Testis (tissue), 3 donors: Measurements from ENCODE around the gene STEEP1. TPM values are rescaled to one million over a fixed set of nuclear protein-coding genes. Genes with fewer than 3 reads are reported as not detected.

ENCODE experiments used
- DNase-seq: peaks from one replicate; pipeline ENCODE4 v3.0.0-alpha.2; 2019
- H3K27ac ChIP-seq, 2 donors: fragments of 200-600 bp; sonication (generic); one replicate each; pipeline ENCODE4 v1.5.1; 2019
- H3K27me3 ChIP-seq: fragments of 200-600 bp; sonication (generic); one replicate; pipeline ENCODE4 v1.5.1; 2019
- H3K36me3 ChIP-seq: fragments of 200-600 bp; sonication (generic); one replicate; pipeline ENCODE4 v1.5.1; 2017; ENCODE audit warnings: low read depth; ENCODE audit errors: missing control alignments
- H3K4me1 ChIP-seq: fragments of 200-600 bp; sonication (generic); one replicate; pipeline ENCODE4 v1.5.1; 2019
- H3K4me3 ChIP-seq, 2 donors: fragments of 200-600 bp; sonication (generic); one replicate each; pipeline ENCODE4 v1.5.1; 2017 to 2019
- H3K9me3 ChIP-seq: fragments of 200-600 bp; sonication (generic); one replicate; pipeline ENCODE4 v1.5.1; 2017
- POLR2A ChIP-seq: fragments of 450-650 bp; IDR thresholded peaks from one replicate; pipeline ENCODE4 v1.6.1; 2017; ENCODE audit warnings: antibody characterized with exemption, mild to moderate bottlenecking, moderate library complexity
- WGBS, 2 donors: methylation state at CpG; one replicate each; pipeline ENCODE4 v1.1.5; 2018; 5-methylcytosine and 5-hydroxymethylcytosine counted together
- intact Hi-C: fragments of 100-400 bp; cut with DNase I; formaldehyde crosslinking; loops from one replicate; pipeline ENCODE4 v1.15.1; 2023; ENCODE audit warnings: low total_unique reads
- polyA plus RNA-seq: library from polyadenylated mRNA; stranded (reverse); fragments of 350-450 nt; fragmentation: Illumina TruSeq; extraction: RNeasy Lipid Tissue Mini Kit (QIAGEN cat#74804); gene quantifications from one replicate; pipeline ENCODE4 v1.2.3, GENCODE V29; 2014; ENCODE audit warnings: low read depth, low replicate concordance; ENCODE audit not compliant: insufficient read depth
- total RNA-seq, 2 donors: library from RNA; depleted of rRNA; stranded (reverse); fragments of >200 nt; gene quantifications; one replicate each; pipeline ENCODE4 v1.2.3, GENCODE V29; 2016
- TF ChIP-seq, protein P1 (sequence below), 3 experiments: fragments of 450-650 bp in 2 of 3; fragments of 200-600 bp in 1 of 3; sonication (generic) in 1 of 3; IDR thresholded peaks; one replicate each; pipeline ENCODE4 v1.5.1; 2016 to 2019; ENCODE audit warnings: antibody characterized with exemption in 3 of 3, mild to moderate bottlenecking in 2 of 3, moderate library complexity in 1 of 3

The STEEP1 gene
- total and polyA plus RNA-seq, 3 donors from 2014 or later, result 24.8 to 43.4 (median 41.9) TPM

- no peaks in the 10 kb centered on the region for H3K9me3 ChIP-seq
- no peaks in the 10 kb centered on the region for H3K36me3 ChIP-seq
- TF ChIP-seq, protein P1, sequence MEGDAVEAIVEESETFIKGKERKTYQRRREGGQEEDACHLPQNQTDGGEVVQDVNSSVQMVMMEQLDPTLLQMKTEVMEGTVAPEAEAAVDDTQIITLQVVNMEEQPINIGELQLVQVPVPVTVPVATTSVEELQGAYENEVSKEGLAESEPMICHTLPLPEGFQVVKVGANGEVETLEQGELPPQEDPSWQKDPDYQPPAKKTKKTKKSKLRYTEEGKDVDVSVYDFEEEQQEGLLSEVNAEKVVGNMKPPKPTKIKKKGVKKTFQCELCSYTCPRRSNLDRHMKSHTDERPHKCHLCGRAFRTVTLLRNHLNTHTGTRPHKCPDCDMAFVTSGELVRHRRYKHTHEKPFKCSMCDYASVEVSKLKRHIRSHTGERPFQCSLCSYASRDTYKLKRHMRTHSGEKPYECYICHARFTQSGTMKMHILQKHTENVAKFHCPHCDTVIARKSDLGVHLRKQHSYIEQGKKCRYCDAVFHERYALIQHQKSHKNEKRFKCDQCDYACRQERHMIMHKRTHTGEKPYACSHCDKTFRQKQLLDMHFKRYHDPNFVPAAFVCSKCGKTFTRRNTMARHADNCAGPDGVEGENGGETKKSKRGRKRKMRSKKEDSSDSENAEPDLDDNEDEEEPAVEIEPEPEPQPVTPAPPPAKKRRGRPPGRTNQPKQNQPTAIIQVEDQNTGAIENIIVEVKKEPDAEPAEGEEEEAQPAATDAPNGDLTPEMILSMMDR (IDR thresholded peaks at IDR 0.05), result no peak
- no peak for TF ChIP-seq POLR2A
- DNase-seq, result no peak
- intact Hi-C loops, result no loop called here
- H3K27me3 ChIP-seq, result no peaks in the 10 kb centered on the region
- H3K4me3 ChIP-seq, result no peak overlapping the region
- H3K27ac ChIP-seq, result no peak overlapping the region
- 66 to 83% methylated on average over 1 to 13 of the region's 13 CpGs for WGBS, 2 donors
- no peaks in the 10 kb centered on the region for H3K4me1 ChIP-seq
These were observed 75.8 kb downstream of the STEEP1 start for GRCh38 chrX:119489212-119490074.

DNA sequence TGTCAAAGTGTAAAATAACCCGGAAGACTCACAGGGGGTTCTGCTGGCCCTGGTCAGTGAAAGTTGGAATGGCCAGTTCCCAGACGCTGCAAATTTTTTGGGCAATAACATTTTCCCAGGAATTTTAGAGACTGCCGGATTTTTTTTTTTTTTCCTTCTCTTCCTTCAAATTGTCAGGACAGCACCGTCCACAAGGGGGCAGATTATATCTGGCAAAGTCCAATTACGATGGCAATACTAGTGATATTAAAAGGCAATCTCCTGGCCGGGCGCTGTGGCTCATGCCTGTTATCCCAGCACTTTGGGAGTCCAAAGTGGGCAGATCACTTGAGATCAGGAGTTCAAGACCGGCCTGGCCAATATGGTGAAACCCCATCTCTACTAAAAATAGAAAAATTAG is 76.5 kb downstream of the STEEP1 start:
- peak; percentile 69 for DNase-seq
- no peaks in the 10 kb centered on the region for H3K9me3 ChIP-seq
- no peak overlapping the region for H3K4me3 ChIP-seq
- WGBS, 2 donors, result 5 to 10% methylated on average over 7 to 8 of the region's 8 CpGs
- no peaks in the 10 kb centered on the region for H3K36me3 ChIP-seq
- TF ChIP-seq, protein P1 (IDR thresholded peaks at IDR 0.05), result peak in 2 of 3 experiments; percentile 44 to 53
- TF ChIP-seq POLR2A, result no peak
- intact Hi-C loops, result no loop called here
- no peaks in the 10 kb centered on the region for H3K4me1 ChIP-seq
- no peaks in the 10 kb centered on the region for H3K27me3 ChIP-seq
- no peak overlapping the region for H3K27ac ChIP-seq

Other genes starting within 250 kb of the STEEP1 start
- 1 to 10 TPM; 3.9 to 6.9 TPM for gene SLC25A43, start 166.1 kb downstream of the STEEP1 start, total RNA-seq
- 5.8 TPM for gene SLC25A43, start 166.1 kb downstream of the STEEP1 start, polyA plus RNA-seq
- gene SLC25A5, start 97.0 kb downstream of the STEEP1 start, total RNA-seq, result 100 to 1,000 TPM; 177 to 246 TPM
- 172 TPM for gene SLC25A5, start 97.0 kb downstream of the STEEP1 start, polyA plus RNA-seq
- gene UBE2A, start 9.2 kb upstream of the STEEP1 start, total RNA-seq, result 10 to 100 TPM; 29.4 to 30.0 TPM
- 44.7 TPM for gene UBE2A, start 9.2 kb upstream of the STEEP1 start, polyA plus RNA-seq
- 1 to 10 TPM; 4.7 to 6.4 TPM for gene NKRF, start 41.0 kb upstream of the STEEP1 start, total RNA-seq
- gene NKRF, start 41.0 kb upstream of the STEEP1 start, polyA plus RNA-seq, result 4.1 TPM
- 100 to 1,000 TPM; 187 to 250 TPM for gene SEPTIN6, start 127.8 kb upstream of the STEEP1 start, total RNA-seq
- gene SEPTIN6, start 127.8 kb upstream of the STEEP1 start, polyA plus RNA-seq, result 80.2 TPM
- gene SOWAHD, start 193.2 kb upstream of the STEEP1 start, total RNA-seq, result 10 to 100 TPM; 12.6 to 21.4 TPM
- gene SOWAHD, start 193.2 kb upstream of the STEEP1 start, polyA plus RNA-seq, result 8.9 TPM
- gene RPL39, start 226.2 kb upstream of the STEEP1 start, total RNA-seq, result 1,000 to 10,000 TPM in 1 of 2 donors, 100 to 1,000 TPM in 1; 442 to 1,133 TPM
- gene RPL39, start 226.2 kb upstream of the STEEP1 start, polyA plus RNA-seq, result 1,045 TPM